Measurements from ENCODE around the gene CD300LB.

CD300LB gene

DNA sequence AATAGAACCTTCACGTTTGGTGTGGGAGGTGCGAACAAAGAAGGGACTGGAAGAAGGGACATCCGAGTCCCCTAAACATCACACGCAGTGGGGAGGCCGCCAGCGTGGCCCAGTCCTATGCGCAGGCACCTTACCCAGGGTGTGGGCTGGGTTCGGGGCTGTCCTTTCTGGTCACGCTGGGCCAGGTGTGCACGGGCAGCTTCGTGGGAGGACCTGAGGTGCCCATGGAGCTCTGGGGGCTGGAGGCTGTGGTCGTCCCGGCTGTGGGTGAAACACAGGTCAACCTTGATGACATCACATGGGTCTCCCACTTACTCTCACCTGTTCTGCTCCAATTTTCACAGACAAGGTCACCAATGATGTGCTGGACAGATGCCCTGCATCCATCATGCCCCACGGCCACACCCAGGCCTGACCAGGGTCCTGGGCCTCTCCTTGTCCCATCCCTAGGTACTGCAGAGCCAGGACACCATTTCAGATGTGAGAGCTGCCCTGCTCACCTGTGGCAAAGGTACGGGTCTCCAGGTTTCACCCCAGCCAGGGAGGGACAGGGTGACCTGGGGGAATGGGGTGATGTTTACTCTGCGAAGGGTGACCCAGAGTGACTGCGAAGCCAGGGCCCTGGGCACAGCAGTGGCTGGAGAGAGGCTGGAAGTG is 11.6 kb upstream of the CD300LB start:
- no peak overlapping the region for H3K27ac ChIP-seq

DNA sequence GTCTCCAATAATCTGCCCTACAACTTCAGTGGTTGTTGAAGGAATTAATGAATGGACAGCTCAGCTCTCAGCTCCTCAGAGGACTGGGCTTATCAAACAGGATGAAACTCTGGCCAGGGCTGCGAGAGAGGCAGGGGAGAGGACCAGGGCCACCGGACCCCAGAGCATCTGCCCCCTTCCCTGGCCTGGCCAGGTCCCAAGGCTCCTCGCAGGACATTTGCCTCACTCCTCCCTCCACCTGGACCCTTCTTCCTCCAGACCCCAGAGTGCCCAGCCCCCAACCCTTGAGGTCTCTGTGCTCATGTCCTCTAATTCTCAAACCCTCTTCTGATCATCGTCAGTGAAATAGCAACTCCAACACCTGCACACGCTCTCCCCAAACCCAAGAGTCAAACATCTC is 10.9 kb upstream of the CD300LB start:
- H3K27ac ChIP-seq: no peak overlapping the region
- TF ChIP-seq ZFX (IDR thresholded peaks at IDR 0.05): no peak
- TF ChIP-seq, protein P1, sequence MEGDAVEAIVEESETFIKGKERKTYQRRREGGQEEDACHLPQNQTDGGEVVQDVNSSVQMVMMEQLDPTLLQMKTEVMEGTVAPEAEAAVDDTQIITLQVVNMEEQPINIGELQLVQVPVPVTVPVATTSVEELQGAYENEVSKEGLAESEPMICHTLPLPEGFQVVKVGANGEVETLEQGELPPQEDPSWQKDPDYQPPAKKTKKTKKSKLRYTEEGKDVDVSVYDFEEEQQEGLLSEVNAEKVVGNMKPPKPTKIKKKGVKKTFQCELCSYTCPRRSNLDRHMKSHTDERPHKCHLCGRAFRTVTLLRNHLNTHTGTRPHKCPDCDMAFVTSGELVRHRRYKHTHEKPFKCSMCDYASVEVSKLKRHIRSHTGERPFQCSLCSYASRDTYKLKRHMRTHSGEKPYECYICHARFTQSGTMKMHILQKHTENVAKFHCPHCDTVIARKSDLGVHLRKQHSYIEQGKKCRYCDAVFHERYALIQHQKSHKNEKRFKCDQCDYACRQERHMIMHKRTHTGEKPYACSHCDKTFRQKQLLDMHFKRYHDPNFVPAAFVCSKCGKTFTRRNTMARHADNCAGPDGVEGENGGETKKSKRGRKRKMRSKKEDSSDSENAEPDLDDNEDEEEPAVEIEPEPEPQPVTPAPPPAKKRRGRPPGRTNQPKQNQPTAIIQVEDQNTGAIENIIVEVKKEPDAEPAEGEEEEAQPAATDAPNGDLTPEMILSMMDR (conservative IDR thresholded peaks at IDR 0.05): no peak

More for the DNA sequence above, 11.6 kb upstream of the CD300LB start:
- TF ChIP-seq ZFX (IDR thresholded peaks at IDR 0.05): no peak
- TF ChIP-seq, protein P1 (conservative IDR thresholded peaks at IDR 0.05): no peak

DNA sequence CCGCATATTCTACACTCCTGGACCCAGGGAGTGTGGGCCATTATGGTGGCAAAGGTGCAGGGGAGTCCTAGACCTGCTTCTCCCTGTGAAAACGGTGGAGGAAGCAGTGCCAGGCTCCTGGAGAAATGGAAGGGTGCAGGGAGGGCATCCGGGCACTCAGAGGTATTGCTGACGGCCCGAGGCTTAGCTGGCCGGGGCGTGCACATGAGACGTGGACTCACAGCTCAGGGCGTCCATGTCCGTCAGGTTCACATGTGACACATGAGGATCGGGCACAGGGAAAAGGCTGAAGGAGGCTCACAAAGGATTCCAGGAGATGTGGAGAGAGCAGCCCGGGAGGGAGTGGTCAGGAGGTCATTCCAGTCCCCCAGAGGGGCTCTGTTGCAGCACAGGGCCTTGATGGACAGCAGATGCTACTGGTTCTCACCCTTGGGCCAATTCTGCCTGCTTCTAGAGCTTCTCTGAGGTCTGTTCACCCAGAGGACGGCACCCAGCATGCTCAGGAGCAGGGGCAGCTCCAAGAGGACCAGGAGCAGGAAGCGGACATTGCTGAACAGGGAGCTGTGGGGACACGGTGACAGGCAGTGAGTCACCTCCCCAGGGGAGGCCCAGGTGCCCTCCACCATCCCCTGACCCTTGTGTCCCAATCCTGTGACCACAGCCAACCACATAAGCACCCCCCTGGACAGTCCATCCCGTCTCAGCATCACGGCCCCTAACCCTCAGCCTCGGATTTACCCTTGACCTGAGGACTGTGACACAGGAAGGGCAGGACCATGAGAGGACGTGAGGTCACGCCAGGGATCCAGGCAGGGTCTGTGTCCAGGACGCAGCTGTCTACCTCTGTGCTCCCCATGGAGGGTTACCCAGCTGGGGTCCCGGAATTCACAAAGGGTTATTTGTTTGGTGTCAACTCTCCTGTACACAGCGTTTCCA is 10.2 kb upstream of the CD300LB start:
- H3K27ac ChIP-seq: no peak overlapping the region
- TF ChIP-seq ZFX (IDR thresholded peaks at IDR 0.05): no peak
- TF ChIP-seq, protein P1 (conservative IDR thresholded peaks at IDR 0.05): no peak

DNA sequence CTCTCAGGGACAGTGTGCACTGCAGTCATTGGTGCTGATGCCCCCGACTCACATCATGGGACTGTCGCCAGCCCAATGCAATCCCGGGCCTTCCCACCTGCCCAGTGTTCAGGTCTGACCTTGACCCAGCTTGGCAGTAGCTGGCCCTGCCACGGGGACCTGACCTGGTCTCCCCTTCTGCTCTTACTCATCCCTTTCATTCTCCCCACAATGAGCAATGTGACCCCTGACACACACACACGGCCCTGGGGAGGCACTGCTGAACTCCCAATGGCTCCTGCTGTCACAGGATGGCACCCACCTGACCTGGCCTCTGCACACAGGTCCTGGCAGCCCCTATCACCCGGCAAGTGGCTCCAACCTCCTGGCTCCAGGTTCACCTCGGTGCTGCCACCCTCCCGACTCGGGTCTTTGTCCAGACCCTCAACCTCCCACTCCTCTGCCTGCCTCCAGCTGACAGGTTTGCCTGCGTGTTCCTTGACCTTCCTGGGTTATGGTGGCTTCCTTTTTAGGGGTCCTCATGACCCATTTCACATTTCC is 8.1 kb upstream of the CD300LB start:
- TF ChIP-seq ZFX (IDR thresholded peaks at IDR 0.05): no peak
- TF ChIP-seq, protein P1 (conservative IDR thresholded peaks at IDR 0.05): no peak
- H3K27ac ChIP-seq: no peak overlapping the region

DNA sequence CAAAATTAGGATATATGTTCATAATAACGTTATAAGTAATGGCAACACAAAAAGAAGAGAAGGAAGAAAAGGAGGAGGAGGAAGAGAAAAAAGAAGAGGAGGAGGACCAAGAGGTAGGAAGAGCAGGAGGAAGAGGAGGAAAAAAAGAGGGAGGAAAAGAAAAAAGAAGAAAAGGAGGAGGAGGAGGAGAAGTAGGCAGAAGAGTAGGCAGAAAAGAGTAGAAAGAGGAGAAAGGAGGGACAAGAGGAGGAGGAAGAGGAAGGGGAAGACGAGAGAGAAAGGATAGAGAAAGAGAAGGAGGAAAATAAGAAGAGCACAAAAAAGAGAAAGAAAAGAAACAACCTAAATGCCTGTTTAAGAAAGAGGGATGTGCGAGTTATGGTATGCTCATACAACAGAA is 5.6 kb upstream of the CD300LB start:
- H3K27ac ChIP-seq: no peak overlapping the region
- no peak for TF ChIP-seq ZFX (IDR thresholded peaks at IDR 0.05)
- TF ChIP-seq, protein P1 (conservative IDR thresholded peaks at IDR 0.05): no peak

DNA sequence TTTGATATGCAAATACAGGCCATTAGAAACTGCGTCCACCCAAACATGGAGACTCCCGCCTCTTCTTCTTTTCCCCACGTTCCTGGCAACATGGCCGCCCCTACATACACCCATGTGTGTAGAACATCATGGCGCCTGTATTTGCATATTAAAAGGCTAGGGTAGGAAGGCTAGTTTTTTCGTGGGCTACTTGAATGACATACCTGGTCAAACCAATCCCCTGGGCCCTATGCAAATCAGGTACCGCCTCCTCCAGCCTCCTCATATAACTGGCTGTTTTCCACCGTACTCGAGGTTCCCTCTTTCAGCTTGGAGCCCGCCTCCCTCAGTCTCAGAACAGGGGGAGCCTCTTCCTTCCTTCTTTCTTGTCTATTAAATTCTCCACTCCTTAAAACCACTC is 840 bp upstream of the CD300LB start:
- TF ChIP-seq, protein P1 (conservative IDR thresholded peaks at IDR 0.05): no peak
- TF ChIP-seq ZFX (IDR thresholded peaks at IDR 0.05): no peak
- H3K27ac ChIP-seq: no peak overlapping the region

DNA sequence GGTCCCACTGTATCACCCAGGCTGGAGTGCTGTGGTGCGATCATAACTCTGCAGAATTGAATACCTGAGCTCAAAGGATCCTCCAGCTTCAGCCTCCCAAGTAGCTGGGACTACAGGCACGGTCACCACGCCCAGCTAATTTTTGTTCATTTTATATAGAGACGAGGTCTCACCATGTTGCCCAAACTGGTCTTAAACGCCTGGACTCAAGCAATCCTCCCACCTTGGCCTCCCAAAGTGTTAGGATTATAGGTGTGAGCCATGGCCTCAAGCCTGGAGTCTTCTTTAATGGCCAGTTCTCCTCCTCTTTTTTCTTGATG is 484 bp downstream of the CD300LB start:
- TF ChIP-seq, protein P1 (conservative IDR thresholded peaks at IDR 0.05): no peak
- TF ChIP-seq ZFX (IDR thresholded peaks at IDR 0.05): no peak
- no peak overlapping the region for H3K27ac ChIP-seq
